DOHH2 (cell line): ENCODE measurements around the gene PGF.

Experiments
- H3F3A ChIP-seq: fragments of 200-600 bp; sonication (generic), shearing (Covaris generic); 2 replicates; pipeline ENCODE4 v1.6.0; 2016; ENCODE audit warnings: antibody characterized with exemption, mild to moderate bottlenecking; ENCODE audit not compliant: control insufficient read depth, insufficient read depth
- H3K27ac ChIP-seq: fragments of 200-600 bp; sonication (generic); 2 replicates; pipeline ENCODE4 v1.5.1; 2014; ENCODE audit warnings: low read depth, mild to moderate bottlenecking, low read length, moderate library complexity
- H3K27me3 ChIP-seq: fragments of 200-600 bp; sonication (generic); 2 replicates; pipeline ENCODE4 v1.6.1; 2014; ENCODE audit warnings: mild to moderate bottlenecking, low read length, mixed read lengths; ENCODE audit not compliant: control insufficient read depth
- H3K36me3 ChIP-seq: fragments of 200-600 bp; sonication (generic); 2 replicates; pipeline ENCODE4 v1.6.1; 2014; ENCODE audit warnings: mild to moderate bottlenecking, low read length, moderate library complexity, mixed read lengths; ENCODE audit not compliant: control insufficient read depth
- H3K4me1 ChIP-seq: fragments of 200-600 bp; sonication (generic); 2 replicates; pipeline ENCODE4 v1.6.1; 2014; ENCODE audit warnings: mild to moderate bottlenecking, low read length, mixed read lengths; ENCODE audit not compliant: control insufficient read depth
- H3K4me2 ChIP-seq: fragments of 200-600 bp; sonication (generic); 2 replicates; pipeline ENCODE4 v1.6.0; 2014; ENCODE audit warnings: mild to moderate bottlenecking, low read length, moderate library complexity
- H3K4me3 ChIP-seq: fragments of 200-600 bp; sonication (generic); 2 replicates; pipeline ENCODE4 v1.5.1; 2014; ENCODE audit warnings: mild to moderate bottlenecking, low read length, mixed read lengths
- H3K79me2 ChIP-seq: fragments of 200-600 bp; sonication (generic); 2 replicates; pipeline ENCODE4 v1.6.1; 2014; ENCODE audit warnings: mild to moderate bottlenecking, low read length, mixed read lengths; ENCODE audit not compliant: control insufficient read depth
- H3K9me2 ChIP-seq: fragments of 200-600 bp; sonication (generic); replicated peaks from 2 replicates; pipeline ENCODE4 v1.6.1; 2014; ENCODE audit warnings: mild to moderate bottlenecking, low read length, mixed read lengths; ENCODE audit not compliant: control insufficient read depth
- H3K9me3 ChIP-seq: fragments of 200-600 bp; sonication (generic); 2 replicates; pipeline ENCODE4 v1.6.1; 2014; ENCODE audit warnings: antibody characterized with exemption, low read length, mixed read lengths; ENCODE audit not compliant: control insufficient read depth, insufficient read depth
- H4K20me1 ChIP-seq: fragments of 200-600 bp; sonication (generic); 2 replicates; pipeline ENCODE4 v1.6.0; 2014; ENCODE audit warnings: low read depth, mild to moderate bottlenecking, antibody characterized with exemption, low read length, moderate library complexity; ENCODE audit not compliant: control insufficient read depth, insufficient read depth
- EZH2phosphoT487 ChIP-seq: fragments of 200-600 bp; sonication (generic); IDR thresholded peaks from 2 replicates; pipeline ENCODE4 v1.6.1; 2017; ENCODE audit warnings: borderline replicate concordance, mild to moderate bottlenecking, antibody characterized with exemption, low read length, moderate library complexity, mixed read lengths
- TF ChIP-seq, protein P1 (sequence below): fragments of 200-600 bp; sonication (generic); IDR thresholded peaks from one replicate; pipeline ENCODE4 v1.5.1; 2014; ENCODE audit warnings: antibody characterized with exemption, mild to moderate bottlenecking, low read depth, low read length; ENCODE audit not compliant: poor library complexity, severe bottlenecking

Gene PGF

DNA sequence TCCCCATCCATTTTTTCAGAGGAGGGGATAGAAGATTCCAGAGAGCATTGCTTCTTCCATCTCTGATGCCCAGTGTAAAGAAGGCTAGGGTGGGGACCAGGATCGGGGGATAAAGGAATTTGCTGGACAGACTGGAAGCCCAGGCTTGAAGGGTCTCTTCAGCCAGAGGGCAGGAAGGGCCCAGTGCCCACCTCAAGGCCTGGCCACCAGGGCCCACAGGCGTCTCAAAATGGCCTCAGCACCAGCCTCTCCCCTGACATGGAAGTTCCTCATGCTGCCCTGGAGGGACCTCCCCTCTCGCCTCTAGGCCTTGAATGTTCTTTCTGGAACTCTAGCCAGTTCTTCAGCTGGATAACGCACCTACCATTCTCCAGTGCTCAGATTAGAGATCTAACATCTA lies 35.1 kb downstream of the PGF start:
- H3K4me1 ChIP-seq, result peaks cover 13% of the 10 kb centered on the region
- no peaks in the 10 kb centered on the region for H3K27me3 ChIP-seq
- no peak overlapping the region for H3K4me2 ChIP-seq
- H3F3A ChIP-seq, result no peaks in the 10 kb centered on the region
- no peak overlapping the region for H3K4me3 ChIP-seq
- no peaks in the 10 kb centered on the region for H3K79me2 ChIP-seq
- H4K20me1 ChIP-seq, result no peaks in the 10 kb centered on the region
- H3K27ac ChIP-seq, result no peak overlapping the region
- no peaks in the 10 kb centered on the region for H3K36me3 ChIP-seq
- H3K9me2 ChIP-seq, result no peaks in the 10 kb centered on the region
- no peak for TF ChIP-seq EZH2phosphoT487
- TF ChIP-seq, protein P1, sequence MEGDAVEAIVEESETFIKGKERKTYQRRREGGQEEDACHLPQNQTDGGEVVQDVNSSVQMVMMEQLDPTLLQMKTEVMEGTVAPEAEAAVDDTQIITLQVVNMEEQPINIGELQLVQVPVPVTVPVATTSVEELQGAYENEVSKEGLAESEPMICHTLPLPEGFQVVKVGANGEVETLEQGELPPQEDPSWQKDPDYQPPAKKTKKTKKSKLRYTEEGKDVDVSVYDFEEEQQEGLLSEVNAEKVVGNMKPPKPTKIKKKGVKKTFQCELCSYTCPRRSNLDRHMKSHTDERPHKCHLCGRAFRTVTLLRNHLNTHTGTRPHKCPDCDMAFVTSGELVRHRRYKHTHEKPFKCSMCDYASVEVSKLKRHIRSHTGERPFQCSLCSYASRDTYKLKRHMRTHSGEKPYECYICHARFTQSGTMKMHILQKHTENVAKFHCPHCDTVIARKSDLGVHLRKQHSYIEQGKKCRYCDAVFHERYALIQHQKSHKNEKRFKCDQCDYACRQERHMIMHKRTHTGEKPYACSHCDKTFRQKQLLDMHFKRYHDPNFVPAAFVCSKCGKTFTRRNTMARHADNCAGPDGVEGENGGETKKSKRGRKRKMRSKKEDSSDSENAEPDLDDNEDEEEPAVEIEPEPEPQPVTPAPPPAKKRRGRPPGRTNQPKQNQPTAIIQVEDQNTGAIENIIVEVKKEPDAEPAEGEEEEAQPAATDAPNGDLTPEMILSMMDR, result no peak
- no peaks in the 10 kb centered on the region for H3K9me3 ChIP-seq

DNA sequence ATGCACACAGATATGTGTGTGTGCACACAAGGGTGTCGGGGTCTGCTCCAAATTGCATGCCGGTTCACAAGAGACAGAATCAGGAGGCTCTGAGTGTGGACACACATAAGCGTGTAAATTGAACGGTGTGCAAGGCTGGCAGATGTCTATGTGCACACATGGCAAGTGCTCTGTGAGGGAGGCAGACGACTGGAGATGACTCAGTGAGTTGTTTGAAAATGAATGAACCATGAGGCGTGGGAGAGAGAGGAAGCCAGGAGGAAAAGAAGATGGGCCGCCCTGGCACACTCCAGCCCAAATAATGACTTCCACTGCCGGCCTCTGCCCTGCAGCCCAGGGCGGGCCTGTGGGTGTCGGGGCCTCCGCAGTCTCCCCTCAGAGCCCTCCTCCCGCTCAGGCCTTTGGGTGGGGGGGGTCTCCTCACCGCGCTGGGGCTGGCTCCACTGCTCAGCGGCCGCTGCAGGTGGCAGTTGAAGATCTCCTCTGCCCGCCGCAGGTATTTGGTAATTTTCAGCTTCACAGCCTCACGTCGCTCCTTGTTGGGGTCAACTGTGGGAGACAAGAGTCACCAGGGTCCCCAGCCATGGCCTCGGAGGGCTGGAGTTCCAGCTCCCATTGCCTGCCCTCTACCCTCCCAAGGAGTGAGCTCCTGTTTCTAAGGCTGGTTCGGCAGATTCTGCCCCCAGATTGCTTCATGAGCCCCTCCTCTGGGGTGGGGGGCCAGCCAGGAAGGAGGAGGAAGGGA lies 35.8 kb downstream of the PGF start:
- H3K27me3 ChIP-seq, result no peaks in the 10 kb centered on the region
- no peak for TF ChIP-seq EZH2phosphoT487
- TF ChIP-seq, protein P1, result no peak
- H3K9me2 ChIP-seq, result no peaks in the 10 kb centered on the region
- no peak overlapping the region for H3K27ac ChIP-seq
- H3K4me3 ChIP-seq, result no peak overlapping the region
- no peaks in the 10 kb centered on the region for H3K36me3 ChIP-seq
- no peaks in the 10 kb centered on the region for H3F3A ChIP-seq
- H3K79me2 ChIP-seq, result no peaks in the 10 kb centered on the region
- no peaks in the 10 kb centered on the region for H4K20me1 ChIP-seq
- H3K9me3 ChIP-seq, result no peaks in the 10 kb centered on the region
- peaks cover 13% of the 10 kb centered on the region for H3K4me1 ChIP-seq
- no peak overlapping the region for H3K4me2 ChIP-seq

DNA sequence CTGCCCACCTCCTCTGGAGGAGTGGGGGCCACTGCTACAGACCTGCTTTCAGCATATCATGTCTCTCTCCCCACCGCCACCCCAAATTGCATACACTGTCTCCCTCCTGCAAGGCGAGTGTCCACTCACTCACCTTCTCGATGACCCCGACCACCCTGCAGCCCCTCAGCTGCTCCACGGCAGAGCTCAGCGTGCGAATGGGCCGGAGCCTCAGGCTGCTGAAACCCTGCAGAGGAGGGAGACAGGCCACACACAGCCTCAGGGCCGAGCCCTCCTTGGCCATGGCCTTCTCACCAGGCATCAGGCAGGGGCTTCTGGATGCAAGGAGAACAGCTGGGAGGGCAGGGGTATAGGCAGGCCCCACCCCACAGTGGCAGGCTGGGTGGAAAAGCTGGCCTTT lies 37.0 kb downstream of the PGF start:
- Histone ChIP-seq H3K27me3 (no peaks in the 10 kb centered on the region), H3K36me3 (no peaks in the 10 kb centered on the region), H4K20me1 (no peaks in the 10 kb centered on the region), H3K9me3 (no peaks in the 10 kb centered on the region), H3K4me2 (no peak overlapping the region), H3K79me2 (no peaks in the 10 kb centered on the region), H3K9me2 (no peaks in the 10 kb centered on the region), H3F3A (no peaks in the 10 kb centered on the region), H3K27ac (no peak overlapping the region), H3K4me3 (no peak overlapping the region), H3K4me1 (peaks cover 8% of the 10 kb centered on the region)
- TF ChIP-seq, protein P1, result no peak
- TF ChIP-seq EZH2phosphoT487, result no peak
